GOT3 (cell line): Measurements from ENCODE around the gene STOML1.
"Not testable (repeated sequence)": the region's sequence is repeated elsewhere in the genome, so short reads cannot be mapped to it uniquely, and the experiment has no call there.

Experiments
- DNase-seq: peaks from one replicate; lab custom pipeline; 2025; ENCODE audit warnings: mixed read lengths; lab: John Stamatoyannopoulos, UW

Gene STOML1

GRCh38 chr15:73987250-73987649, 4.8 kb downstream of the STOML1 start:
- DNase-seq = no peak

GRCh38 chr15:73986776-73987056, 5.4 kb downstream of the STOML1 start:
- no peak for DNase-seq

- no peak for DNase-seq
Observed at GRCh38 chr15:73986055-73986775, 5.9 kb downstream of the STOML1 start.

GRCh38 chr15:73985101-73985873, 6.8 kb downstream of the STOML1 start:
- DNase-seq = no peak

GRCh38 chr15:73984208-73984979, 7.7 kb downstream of the STOML1 start:
- DNase-seq = no peak

GRCh38 chr15:73983773-73984172, 8.3 kb downstream of the STOML1 start:
- no peak for DNase-seq

- DNase-seq = peak; percentile 20
Observed at GRCh38 chr15:73983211-73983727, 8.8 kb downstream of the STOML1 start.

GRCh38 chr15:73982222-73982962, 9.7 kb downstream of the STOML1 start:
- peak; percentile 59 for DNase-seq

GRCh38 chr15:73981761-73982221, 10.3 kb downstream of the STOML1 start:
- no peak for DNase-seq

- DNase-seq = no peak
Observed at GRCh38 chr15:73979636-73980035, 12.5 kb downstream of the STOML1 start.

GRCh38 chr15:73978896-73979295, 13.2 kb downstream of the STOML1 start:
- DNase-seq = no peak

GRCh38 chr15:73975440-73976125, 16.5 kb downstream of the STOML1 start:
- not testable (repeated sequence) for DNase-seq

- not testable (repeated sequence) for DNase-seq
Observed at GRCh38 chr15:73973683-73974200, 18.4 kb downstream of the STOML1 start.

- DNase-seq = peak; percentile 62
Observed at GRCh38 chr15:73972984-73973682, 19.0 kb downstream of the STOML1 start.

- DNase-seq = no peak
Observed at GRCh38 chr15:73969151-73969759, 22.8 kb downstream of the STOML1 start.

GRCh38 chr15:73968461-73968860, 23.6 kb downstream of the STOML1 start:
- no peak for DNase-seq

- DNase-seq = no peak
Observed at GRCh38 chr15:73965758-73966113, 26.4 kb downstream of the STOML1 start.

- DNase-seq = no peak
Observed at GRCh38 chr15:73965094-73965757, 26.9 kb downstream of the STOML1 start.

GRCh38 chr15:73964736-73965093, 27.4 kb downstream of the STOML1 start:
- DNase-seq = peak; percentile 46
